Mammary epithelial cell (primary cell): Measurements from ENCODE around the gene TSEN34.

Experiments used
- EZH2 ChIP-seq: IDR thresholded peaks from 2 replicates; pipeline ENCODE4 v1.6.1; 2012; ENCODE audit warnings: low read length, inconsistent platforms, borderline replicate concordance
- TF ChIP-seq, protein P1 (sequence below), 2 donors: IDR thresholded peaks in 1 of 2; conservative IDR thresholded peaks in 1 of 2; 2 replicates each; pipeline ENCODE4 v1.5.1; 2011 to 2012; ENCODE audit warnings: inconsistent platforms in 2 of 2, low read length in 2 of 2, mild to moderate bottlenecking in 2 of 2, control low read depth in 1 of 2, low read depth in 1 of 2; ENCODE audit not compliant: insufficient read depth in 1 of 2; ENCODE audit errors: extremely low read depth in 1 of 2

DNA sequence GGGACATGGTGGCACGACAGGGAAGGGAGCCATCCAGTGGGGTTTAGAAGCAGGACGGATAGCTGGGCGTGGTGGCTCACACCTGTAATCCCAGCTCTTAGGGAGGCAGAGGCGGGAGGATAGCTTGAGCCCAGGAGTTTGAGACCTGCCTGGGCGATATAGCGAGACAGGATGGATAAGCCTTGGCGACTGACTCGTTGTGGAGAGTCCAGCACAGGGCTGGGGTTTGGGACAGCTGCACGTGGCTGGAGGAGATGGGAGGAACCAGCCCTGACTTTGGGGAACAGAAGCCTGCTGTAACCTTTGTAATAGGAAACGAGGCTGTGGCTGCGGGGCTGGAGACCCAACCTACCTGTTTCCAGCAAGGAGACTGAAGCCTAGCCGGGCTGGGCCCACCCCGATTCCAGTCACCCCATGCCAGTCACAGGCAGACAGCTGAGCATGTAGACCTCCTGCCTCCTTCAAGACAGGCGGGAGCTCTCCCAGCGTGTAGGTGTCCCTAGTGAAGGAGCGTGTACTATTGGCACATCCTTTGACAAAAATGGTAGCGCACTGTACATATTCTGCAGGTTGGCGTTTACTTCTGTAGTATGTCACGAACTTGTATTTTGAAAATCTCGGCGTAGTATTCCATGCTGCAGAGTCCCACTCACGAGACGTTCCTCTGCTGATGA lies 39.6 kb upstream of the TSEN34 start:
- TF ChIP-seq, protein P1, sequence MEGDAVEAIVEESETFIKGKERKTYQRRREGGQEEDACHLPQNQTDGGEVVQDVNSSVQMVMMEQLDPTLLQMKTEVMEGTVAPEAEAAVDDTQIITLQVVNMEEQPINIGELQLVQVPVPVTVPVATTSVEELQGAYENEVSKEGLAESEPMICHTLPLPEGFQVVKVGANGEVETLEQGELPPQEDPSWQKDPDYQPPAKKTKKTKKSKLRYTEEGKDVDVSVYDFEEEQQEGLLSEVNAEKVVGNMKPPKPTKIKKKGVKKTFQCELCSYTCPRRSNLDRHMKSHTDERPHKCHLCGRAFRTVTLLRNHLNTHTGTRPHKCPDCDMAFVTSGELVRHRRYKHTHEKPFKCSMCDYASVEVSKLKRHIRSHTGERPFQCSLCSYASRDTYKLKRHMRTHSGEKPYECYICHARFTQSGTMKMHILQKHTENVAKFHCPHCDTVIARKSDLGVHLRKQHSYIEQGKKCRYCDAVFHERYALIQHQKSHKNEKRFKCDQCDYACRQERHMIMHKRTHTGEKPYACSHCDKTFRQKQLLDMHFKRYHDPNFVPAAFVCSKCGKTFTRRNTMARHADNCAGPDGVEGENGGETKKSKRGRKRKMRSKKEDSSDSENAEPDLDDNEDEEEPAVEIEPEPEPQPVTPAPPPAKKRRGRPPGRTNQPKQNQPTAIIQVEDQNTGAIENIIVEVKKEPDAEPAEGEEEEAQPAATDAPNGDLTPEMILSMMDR (conservative IDR thresholded peaks at IDR 0.05 in 1 of 2, IDR thresholded peaks at IDR 0.05 in 1 of 2; ENCODE audit: extremely low read depth in 1 of 2, insufficient read depth in 1 of 2, low read depth in 1 of 2, low read length in 2 of 2): no peak
- TF ChIP-seq EZH2: no peak
